ENCODE data around the gene ZNF655. TPM values are rescaled to one million over a fixed set of nuclear protein-coding genes. Genes with fewer than 3 reads are reported as not detected.
"Not testable (repeated sequence)": the region's sequence is repeated elsewhere in the genome, so short reads cannot be mapped to it uniquely, and the experiment has no call there.

ZNF655 gene
- total RNA-seq, 1 experiment from 2014 or later: not detected

- no TSS peak for BruUV-seq (replicated peaks)
- no peak overlapping the region for H3K4me3 Mint-ChIP-seq (ENCODE audit: low read depth, unreplicated experiment)
- no peak for DNase-seq
- no peak for TF ChIP-seq CTCF (IDR thresholded peaks at IDR 0.05; ENCODE audit: unreplicated experiment)
- H3K27ac Mint-ChIP-seq (ENCODE audit: unreplicated experiment): no peak overlapping the region
- H3K9me3 Mint-ChIP-seq (ENCODE audit: low read depth, unreplicated experiment): peaks cover 2% of the 10 kb centered on the region
- intact Hi-C loops (cut with micrococcal nuclease; ENCODE audit: unreplicated experiment): no loop called here
- H3K36me3 Mint-ChIP-seq (ENCODE audit: insufficient read depth, unreplicated experiment): peaks cover 10% of the 10 kb centered on the region
- no peaks in the 10 kb centered on the region for H3K27me3 Mint-ChIP-seq (ENCODE audit: unreplicated experiment)
- CTCF ChIA-PET: interaction anchor here (0.7 kb wide), 1 partner anchor 490 kb away, joined by 5 read pairs; no protein-coding TSS in a partner anchor
- H3K4me1 Mint-ChIP-seq (ENCODE audit: low read depth, unreplicated experiment): no peaks in the 10 kb centered on the region
These were observed 17.2 kb upstream of the ZNF655 start for GRCh38 chr7:99541212-99541611.

GRCh38 chr7:99543081-99543671, 15.3 kb upstream of the ZNF655 start:
- Mint-ChIP-seq H3K4me1 (ENCODE audit: low read depth, unreplicated experiment) (no peaks in the 10 kb centered on the region), H3K27ac (ENCODE audit: unreplicated experiment) (no peak overlapping the region), H3K4me3 (ENCODE audit: low read depth, unreplicated experiment) (no peak overlapping the region), H3K36me3 (ENCODE audit: insufficient read depth, unreplicated experiment) (peaks cover 13% of the 10 kb centered on the region), H3K27me3 (ENCODE audit: unreplicated experiment) (no peaks in the 10 kb centered on the region), H3K9me3 (ENCODE audit: low read depth, unreplicated experiment) (peaks cover 3% of the 10 kb centered on the region)
- DNase-seq: no peak
- CTCF ChIA-PET: no interaction called here
- BruUV-seq (replicated peaks): no TSS peak
- TF ChIP-seq CTCF (IDR thresholded peaks at IDR 0.05; ENCODE audit: unreplicated experiment): no peak
- intact Hi-C loops (cut with micrococcal nuclease; ENCODE audit: unreplicated experiment): no loop called here

- intact Hi-C loops (cut with micrococcal nuclease; ENCODE audit: unreplicated experiment): no loop called here
- Mint-ChIP-seq H3K4me1 (ENCODE audit: low read depth, unreplicated experiment) (no peaks in the 10 kb centered on the region), H3K9me3 (ENCODE audit: low read depth, unreplicated experiment) (peaks cover 5% of the 10 kb centered on the region), H3K4me3 (ENCODE audit: low read depth, unreplicated experiment) (no peak overlapping the region), H3K36me3 (ENCODE audit: insufficient read depth, unreplicated experiment) (peaks cover 15% of the 10 kb centered on the region), H3K27ac (ENCODE audit: unreplicated experiment) (no peak overlapping the region), H3K27me3 (ENCODE audit: unreplicated experiment) (no peaks in the 10 kb centered on the region)
- no peak for DNase-seq
- CTCF ChIA-PET: no interaction called here
- BruUV-seq (replicated peaks): no TSS peak
- TF ChIP-seq CTCF (IDR thresholded peaks at IDR 0.05; ENCODE audit: unreplicated experiment): no peak
These were observed 14.5 kb upstream of the ZNF655 start for GRCh38 chr7:99543916-99544315.

- intact Hi-C loops (cut with micrococcal nuclease; ENCODE audit: unreplicated experiment); H3K9me3 Mint-ChIP-seq (ENCODE audit: low read depth, unreplicated experiment); H3K27me3 Mint-ChIP-seq (ENCODE audit: unreplicated experiment); H3K4me1 Mint-ChIP-seq (ENCODE audit: low read depth, unreplicated experiment); CTCF ChIA-PET; DNase-seq; H3K27ac Mint-ChIP-seq (ENCODE audit: unreplicated experiment); BruUV-seq (replicated peaks); H3K4me3 Mint-ChIP-seq (ENCODE audit: low read depth, unreplicated experiment): not testable (repeated sequence)
- H3K36me3 Mint-ChIP-seq (ENCODE audit: insufficient read depth, unreplicated experiment): peaks cover 15% of the 10 kb centered on the region
These were observed 13.1 kb upstream of the ZNF655 start for GRCh38 chr7:99545308-99545707.

GRCh38 chr7:99549545-99549944, 8.9 kb upstream of the ZNF655 start:
- H3K27me3 Mint-ChIP-seq (ENCODE audit: unreplicated experiment); H3K27ac Mint-ChIP-seq (ENCODE audit: unreplicated experiment); DNase-seq; intact Hi-C loops (cut with micrococcal nuclease; ENCODE audit: unreplicated experiment); BruUV-seq (replicated peaks); H3K4me3 Mint-ChIP-seq (ENCODE audit: low read depth, unreplicated experiment); H3K9me3 Mint-ChIP-seq (ENCODE audit: low read depth, unreplicated experiment); H3K4me1 Mint-ChIP-seq (ENCODE audit: low read depth, unreplicated experiment); CTCF ChIA-PET: not testable (repeated sequence)
- peaks cover 19% of the 10 kb centered on the region for H3K36me3 Mint-ChIP-seq (ENCODE audit: insufficient read depth, unreplicated experiment)

Measured in Calu3 (cell line).